ENCODE results near the gene ATXN7L1.

The ATXN7L1 gene

GRCh38 chr7:105778956-105779355 is 97.4 kb downstream of the ATXN7L1 start:
- no peak for DNase-seq (ENCODE audit: low read depth in 2 of 2)

- no peak for DNase-seq (ENCODE audit: low read depth in 2 of 2)
Observed at GRCh38 chr7:105776986-105777910, 99.2 kb downstream of the ATXN7L1 start.

GRCh38 chr7:105776068-105776790 is 100.2 kb downstream of the ATXN7L1 start:
- DNase-seq (ENCODE audit: low read depth in 2 of 2) = no peak

DNA sequence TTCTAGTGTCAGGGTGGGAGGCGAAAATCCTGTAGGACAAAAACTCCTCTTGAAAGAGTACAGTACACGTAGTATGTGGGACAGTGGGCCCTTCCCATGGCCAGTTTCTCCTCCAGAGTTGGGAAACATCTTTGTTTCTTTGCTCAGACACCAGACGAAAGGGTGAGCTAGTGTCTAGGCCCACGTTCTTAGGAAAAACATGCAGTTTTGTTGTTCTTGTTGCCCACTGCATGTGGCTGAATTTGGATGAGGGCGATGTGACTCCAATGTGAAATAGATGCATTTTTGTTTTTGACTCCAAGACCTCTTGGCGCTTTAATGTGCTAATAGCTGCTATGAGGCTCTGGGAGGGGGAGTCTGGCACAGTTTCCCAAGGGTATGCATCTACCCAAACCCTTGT is 100.8 kb downstream of the ATXN7L1 start:
- DNase-seq (ENCODE audit: low read depth in 2 of 2) = no peak

- no peak for DNase-seq (ENCODE audit: low read depth in 2 of 2)
Observed at GRCh38 chr7:105773030-105773460, 103.4 kb downstream of the ATXN7L1 start.

GRCh38 chr7:105769901-105770628 is 106.3 kb downstream of the ATXN7L1 start:
- DNase-seq (ENCODE audit: low read depth in 2 of 2) = no peak

DNA sequence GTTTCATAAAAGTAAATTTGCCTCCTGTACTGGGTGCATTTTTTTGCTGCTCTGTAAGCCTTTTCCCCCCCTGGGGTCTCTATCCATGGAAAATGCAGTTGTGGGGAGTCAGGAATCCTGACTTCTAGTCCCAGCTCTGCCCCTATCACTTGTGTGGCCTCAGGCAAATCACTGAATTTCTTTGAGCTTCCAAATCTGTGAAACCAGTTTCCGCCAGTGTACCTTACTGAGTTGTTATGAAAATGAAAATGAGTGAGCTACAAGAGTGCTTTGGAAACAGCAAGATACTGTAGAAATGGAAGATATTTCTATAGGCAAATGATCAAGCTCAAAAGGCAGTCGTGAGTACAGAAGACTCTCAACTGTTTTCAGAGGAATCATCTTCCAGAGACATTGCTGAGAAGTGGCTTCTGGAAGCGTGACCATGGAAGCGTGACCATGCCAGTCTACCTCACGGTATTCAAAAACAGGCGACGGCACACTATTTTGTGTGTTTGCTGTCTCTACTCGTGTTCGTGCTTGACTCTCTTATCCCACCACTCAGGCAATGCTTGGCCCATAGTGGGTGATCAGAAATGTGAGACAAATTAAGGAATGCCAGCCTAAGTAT is 107.4 kb downstream of the ATXN7L1 start:
- DNase-seq (ENCODE audit: low read depth in 2 of 2) = no peak

DNA sequence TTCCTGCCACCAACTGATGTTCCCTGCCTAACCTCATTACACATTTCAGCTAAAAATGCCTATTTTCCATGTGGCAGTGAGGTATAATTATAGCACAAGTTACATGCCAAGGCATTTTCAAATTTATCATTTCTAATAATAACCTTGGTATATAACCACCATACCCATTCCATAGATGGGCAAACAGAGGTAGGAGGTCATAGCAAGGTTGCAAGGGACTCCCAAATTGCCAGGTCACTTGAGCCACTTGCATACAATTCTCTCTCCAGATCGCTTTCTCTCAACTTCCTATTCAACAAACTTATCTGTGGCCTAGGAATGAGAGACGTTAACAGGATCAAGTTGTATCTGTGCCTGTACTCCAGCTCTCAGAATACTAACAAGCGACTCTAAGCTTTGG is 108.3 kb downstream of the ATXN7L1 start:
- DNase-seq (ENCODE audit: low read depth in 2 of 2) = no peak

- DNase-seq (ENCODE audit: low read depth in 2 of 2) = no peak
Observed at GRCh38 chr7:105766421-105767073, 109.9 kb downstream of the ATXN7L1 start.

DNA sequence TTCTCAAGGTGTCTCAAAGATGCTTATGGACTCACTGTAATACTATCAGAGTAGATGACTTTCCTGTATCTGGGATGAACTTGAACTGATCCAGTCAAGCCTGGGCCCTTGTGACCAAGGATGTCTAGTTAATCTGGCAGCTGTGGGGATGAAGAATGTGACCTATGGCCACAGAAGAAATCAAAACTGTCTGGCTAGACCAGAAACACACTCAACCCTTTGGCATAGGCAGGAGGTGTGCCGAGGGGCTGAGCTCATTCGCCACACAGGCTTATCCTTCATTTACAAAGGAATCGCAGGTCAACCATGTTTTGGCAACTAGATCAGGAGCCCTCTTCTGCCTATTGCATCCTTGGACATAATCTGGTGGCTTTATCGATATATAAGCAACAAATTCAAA is 110.6 kb downstream of the ATXN7L1 start:
- DNase-seq (ENCODE audit: low read depth in 2 of 2) = no peak

DNA sequence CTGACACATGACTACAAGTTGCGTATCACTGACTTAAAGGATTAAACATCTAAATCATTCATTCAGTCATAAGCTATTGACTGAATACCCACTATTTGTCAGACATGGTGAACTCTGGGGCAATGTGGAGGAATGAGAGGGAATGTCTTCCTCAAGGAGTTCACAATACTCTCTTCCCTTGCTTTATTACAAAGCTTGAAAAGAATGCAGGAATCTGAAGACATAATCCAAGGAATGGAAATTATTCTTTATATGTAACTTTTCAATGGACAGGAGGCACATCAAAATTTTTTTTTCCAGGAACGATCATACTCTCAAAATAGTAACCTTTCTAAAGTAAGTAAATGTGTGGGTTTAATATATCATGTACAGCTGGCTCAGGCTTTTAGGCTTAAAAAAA is 111.9 kb downstream of the ATXN7L1 start:
- DNase-seq (ENCODE audit: low read depth in 2 of 2) = no peak

DNA sequence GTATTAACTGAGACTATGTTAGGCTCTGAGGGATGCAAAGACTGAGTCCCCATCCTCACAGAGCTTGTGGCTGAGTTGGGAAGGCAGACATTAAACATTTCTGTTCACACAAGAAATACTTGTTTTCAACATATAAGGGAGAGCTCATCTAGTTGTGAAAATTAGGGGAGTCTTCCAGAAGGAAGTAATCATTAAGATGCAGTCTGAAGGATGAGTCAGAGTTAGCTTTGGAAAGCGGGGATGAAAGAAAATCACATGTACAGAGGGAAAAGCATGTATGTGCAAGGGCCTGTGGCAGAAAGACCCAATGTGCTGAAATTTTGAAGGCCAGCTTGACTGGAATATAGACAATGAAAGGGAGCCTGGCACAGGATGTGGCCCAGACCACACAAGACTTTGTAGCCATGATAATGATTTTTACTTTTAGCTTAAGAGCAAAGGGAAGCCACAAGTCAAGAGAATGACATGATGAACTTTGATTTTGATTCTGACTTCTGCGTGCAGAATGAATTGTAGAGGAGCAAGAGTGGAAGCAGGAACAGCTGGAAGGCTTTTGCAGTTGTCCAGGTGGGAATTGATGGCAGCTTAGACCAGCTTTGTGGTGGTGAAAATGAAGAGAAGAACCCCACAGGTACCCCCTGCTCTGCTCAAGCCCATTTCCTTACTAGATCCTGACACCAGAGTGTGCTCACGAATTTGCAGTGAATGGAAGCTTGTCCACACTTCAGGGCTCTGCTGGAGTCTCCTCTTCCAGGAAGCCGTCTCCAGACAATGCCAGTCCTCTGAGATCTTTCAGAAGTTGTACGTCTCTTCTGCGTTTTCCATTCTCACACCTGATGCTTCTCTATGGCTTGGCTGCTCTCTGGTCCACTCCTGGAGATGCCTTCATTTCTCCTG is 115.6 kb downstream of the ATXN7L1 start:
- DNase-seq (ENCODE audit: low read depth in 2 of 2) = no peak

DNA sequence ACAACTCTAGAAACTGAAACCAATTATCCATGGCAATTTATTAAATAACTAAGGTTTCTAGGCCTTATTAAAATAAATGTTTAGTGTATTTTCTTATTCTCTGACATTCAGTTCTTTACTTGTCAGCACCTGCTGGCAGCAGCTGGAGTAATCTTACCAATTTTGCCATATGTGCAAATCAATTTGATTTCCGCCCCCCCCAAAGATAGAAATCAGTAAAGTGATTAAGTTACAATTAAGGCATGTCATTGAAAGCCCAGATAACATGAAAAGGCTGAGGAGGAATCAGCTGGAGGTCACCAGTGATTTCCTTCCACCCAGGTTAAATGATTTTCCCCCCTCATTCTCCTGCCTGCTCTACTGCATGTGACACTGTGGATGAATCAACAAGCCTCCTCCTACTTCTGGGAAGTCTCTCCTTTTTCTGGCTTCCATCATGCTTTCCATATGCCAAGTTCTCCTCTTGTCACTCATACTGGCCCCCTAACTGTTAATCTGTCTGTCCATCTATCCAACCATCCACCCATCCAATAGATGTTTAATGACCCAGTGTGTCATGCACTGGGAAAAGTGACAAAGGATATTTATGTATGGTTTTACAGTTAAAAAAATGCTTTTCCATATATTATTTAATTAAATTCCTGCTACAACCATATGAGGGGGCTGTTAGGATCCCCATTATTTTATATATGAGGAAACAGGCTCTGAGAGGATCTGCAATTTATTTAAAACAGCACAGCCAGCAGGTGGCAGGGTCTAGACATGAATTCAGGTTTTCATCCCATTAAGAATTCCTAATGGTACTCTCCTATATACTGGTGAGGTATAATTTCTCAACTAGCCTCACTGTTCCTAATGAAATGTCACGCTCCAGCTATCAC is 116.5 kb downstream of the ATXN7L1 start:
- no peak for DNase-seq (ENCODE audit: low read depth in 2 of 2)

- no peak for DNase-seq (ENCODE audit: low read depth in 2 of 2)
Observed at GRCh38 chr7:105756367-105756766, 120.0 kb downstream of the ATXN7L1 start.

DNA sequence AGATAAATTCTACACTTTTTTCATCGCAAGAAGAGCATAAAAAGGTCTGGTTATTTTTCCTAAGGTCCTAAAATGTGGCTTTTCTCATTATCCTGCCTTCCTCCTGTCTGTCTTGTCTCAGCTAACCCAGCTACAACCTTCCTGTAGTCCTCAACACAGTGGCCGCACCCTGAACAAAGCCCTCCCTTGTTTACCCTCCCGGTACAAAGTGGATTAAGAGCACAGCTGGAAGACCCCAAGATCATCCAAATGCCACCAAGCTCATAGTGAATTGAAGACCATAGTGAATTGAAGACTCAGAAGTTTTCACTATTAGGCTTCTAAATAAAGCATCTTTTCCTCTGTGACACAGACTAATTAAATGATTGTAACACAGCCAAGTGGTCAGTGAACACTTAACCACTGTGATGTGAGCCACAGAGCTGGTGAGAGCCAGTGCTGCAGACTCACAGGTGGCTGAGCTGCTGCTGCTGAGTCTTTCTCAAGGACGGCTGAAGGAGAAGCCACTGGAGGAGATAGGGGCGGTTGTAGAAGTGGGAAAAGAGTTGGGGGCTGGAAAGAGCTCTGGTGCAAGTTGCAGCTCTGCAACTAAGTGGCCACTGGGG is 123.6 kb downstream of the ATXN7L1 start:
- DNase-seq (ENCODE audit: low read depth in 2 of 2) = no peak

DNA sequence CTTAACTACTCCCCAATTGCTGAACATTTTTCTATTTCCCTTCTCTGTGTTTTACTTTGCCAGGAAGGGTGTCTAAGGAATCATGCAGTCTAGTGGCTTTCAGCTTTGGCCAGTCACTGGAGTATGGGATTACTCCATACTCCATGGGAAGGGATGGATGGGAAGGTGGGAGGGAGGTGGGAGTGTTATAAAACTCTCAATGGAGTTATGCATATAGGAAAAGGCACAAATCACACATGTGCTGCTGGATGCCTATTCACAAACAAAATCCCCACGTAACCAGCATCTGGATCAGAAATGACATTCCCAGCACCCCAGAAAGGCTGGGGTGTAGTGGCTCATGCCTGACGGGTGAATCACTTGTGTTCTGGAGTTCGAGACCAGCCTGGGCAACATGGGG is 125.3 kb downstream of the ATXN7L1 start:
- no peak for DNase-seq (ENCODE audit: low read depth in 2 of 2)

- DNase-seq (ENCODE audit: low read depth in 2 of 2) = no peak
Observed at GRCh38 chr7:105748701-105749100, 127.7 kb downstream of the ATXN7L1 start.

DNA sequence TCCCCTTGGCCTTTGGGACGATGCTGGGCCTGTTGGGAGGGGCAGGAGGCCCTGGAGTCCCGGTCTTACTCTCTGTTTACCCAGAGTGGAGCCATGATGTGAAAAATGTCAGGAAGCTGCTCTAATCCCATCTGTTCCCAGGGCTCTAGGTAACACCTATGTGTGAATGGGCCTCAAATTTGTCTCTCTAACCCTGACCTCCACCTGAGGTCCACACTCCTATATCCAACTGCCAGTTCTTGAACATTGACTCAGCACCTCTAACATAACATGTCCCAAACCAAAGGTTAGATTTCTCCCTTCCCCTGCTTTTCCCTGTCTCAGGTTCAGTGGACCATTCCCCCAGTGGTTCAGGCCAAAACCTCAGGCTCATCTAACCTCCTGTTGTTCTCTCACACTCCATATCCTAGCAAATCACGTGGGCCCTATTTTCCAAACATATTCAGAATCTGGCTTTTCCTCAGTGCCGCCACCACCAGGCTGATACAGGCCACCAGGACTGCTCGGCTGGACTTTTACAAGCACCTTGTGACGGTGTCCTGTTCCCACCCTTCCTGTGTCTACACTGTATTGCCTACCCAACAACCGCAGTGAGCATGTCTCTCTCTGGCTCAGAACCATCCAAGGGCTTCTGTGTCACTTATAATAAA is 130.6 kb downstream of the ATXN7L1 start:
- no peak for DNase-seq (ENCODE audit: low read depth in 2 of 2)

Data from activated CD4-positive, alpha-beta T cell treated with anti-CD3 and anti-CD28 coated beads for 24 hours (primary cell).